Measurements from ENCODE around the gene SEC31A.

SEC31A gene, protein sequence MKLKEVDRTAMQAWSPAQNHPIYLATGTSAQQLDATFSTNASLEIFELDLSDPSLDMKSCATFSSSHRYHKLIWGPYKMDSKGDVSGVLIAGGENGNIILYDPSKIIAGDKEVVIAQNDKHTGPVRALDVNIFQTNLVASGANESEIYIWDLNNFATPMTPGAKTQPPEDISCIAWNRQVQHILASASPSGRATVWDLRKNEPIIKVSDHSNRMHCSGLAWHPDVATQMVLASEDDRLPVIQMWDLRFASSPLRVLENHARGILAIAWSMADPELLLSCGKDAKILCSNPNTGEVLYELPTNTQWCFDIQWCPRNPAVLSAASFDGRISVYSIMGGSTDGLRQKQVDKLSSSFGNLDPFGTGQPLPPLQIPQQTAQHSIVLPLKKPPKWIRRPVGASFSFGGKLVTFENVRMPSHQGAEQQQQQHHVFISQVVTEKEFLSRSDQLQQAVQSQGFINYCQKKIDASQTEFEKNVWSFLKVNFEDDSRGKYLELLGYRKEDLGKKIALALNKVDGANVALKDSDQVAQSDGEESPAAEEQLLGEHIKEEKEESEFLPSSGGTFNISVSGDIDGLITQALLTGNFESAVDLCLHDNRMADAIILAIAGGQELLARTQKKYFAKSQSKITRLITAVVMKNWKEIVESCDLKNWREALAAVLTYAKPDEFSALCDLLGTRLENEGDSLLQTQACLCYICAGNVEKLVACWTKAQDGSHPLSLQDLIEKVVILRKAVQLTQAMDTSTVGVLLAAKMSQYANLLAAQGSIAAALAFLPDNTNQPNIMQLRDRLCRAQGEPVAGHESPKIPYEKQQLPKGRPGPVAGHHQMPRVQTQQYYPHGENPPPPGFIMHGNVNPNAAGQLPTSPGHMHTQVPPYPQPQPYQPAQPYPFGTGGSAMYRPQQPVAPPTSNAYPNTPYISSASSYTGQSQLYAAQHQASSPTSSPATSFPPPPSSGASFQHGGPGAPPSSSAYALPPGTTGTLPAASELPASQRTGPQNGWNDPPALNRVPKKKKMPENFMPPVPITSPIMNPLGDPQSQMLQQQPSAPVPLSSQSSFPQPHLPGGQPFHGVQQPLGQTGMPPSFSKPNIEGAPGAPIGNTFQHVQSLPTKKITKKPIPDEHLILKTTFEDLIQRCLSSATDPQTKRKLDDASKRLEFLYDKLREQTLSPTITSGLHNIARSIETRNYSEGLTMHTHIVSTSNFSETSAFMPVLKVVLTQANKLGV

DNA sequence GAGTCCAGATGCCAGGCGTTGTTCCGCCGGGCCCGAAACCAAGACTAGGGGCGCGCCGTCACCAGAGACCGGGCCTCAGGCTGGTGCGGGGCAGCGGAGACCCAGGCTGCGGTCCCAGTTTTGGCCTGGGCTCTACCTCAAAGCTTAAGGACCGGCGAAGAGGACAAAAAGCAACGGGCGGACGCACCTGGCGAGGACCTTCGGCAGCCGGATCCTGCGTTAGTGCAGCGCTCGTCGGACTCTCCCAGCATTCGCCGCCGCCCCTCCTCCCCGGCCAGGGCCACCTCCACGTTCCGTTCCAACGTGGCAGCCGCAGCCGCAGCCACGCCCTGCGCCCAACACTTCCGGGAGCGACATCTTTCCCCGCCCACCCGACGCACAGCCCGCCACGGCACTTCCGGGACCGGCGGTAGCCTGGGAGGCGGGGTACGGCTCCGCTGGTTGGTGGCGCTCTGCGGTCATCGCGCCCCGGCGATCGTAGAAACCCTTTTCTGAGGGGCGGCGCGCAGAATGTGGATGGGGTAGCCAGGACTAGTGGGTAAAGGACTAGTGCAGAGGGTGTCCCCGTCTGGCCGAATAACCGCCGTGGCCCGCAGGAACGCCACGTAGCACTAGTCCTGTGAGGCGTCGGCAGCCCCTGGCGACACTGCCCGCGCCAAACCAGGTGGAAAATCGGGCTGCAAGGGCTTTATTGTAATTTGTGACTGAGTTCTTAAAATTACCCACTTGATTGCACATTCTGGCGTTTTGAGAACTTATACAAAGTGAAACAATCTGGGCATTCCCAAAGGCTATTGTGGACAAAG lies at the start of gene SEC31A:
TSS of gene SEC31A (minus strand) at position 253 of the 806 bp plus-strand sequence. CDS start 9,217 bp downstream, outside the sequence.
- Histone ChIP-seq H3K4me1 (ENCODE audit: low read depth, poor library complexity, severe bottlenecking) (peaks cover 62% of the 10 kb centered on the region), H3K4me2 (peak within 1 kb of the TSS; percentile 88), H3K79me2 (ENCODE audit: insufficient read depth, low read depth) (peaks cover 48% of the 10 kb centered on the region), H4K20me1 (ENCODE audit: insufficient read depth) (0 out of 2 replicates have a peak, but pooled peaks cover 5% of the 10 kb centered on the region), H3K36me3 (ENCODE audit: insufficient read depth) (peaks cover 10% of the 10 kb centered on the region; the same call in 1 of the 2 replicates), H3K4me3 (IDR thresholded peaks at IDR 0.05; ENCODE audit: insufficient read depth, low read depth, low read length) (peak within 1 kb of the TSS; percentile 95), H3K9ac (peak within 1 kb of the TSS; percentile 89), H2AFZ (ENCODE audit: low read depth) (peak within 1 kb of the TSS; percentile 79), H3K27ac (peak within 1 kb of the TSS; percentile 89), H3K27me3 (ENCODE audit: insufficient read depth, low read depth) (no peaks in the 10 kb centered on the region)
- TF ChIP-seq, protein P1, sequence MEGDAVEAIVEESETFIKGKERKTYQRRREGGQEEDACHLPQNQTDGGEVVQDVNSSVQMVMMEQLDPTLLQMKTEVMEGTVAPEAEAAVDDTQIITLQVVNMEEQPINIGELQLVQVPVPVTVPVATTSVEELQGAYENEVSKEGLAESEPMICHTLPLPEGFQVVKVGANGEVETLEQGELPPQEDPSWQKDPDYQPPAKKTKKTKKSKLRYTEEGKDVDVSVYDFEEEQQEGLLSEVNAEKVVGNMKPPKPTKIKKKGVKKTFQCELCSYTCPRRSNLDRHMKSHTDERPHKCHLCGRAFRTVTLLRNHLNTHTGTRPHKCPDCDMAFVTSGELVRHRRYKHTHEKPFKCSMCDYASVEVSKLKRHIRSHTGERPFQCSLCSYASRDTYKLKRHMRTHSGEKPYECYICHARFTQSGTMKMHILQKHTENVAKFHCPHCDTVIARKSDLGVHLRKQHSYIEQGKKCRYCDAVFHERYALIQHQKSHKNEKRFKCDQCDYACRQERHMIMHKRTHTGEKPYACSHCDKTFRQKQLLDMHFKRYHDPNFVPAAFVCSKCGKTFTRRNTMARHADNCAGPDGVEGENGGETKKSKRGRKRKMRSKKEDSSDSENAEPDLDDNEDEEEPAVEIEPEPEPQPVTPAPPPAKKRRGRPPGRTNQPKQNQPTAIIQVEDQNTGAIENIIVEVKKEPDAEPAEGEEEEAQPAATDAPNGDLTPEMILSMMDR (conservative IDR thresholded peaks at IDR 0.05; ENCODE audit: low read depth, low read length): no peak

DNA sequence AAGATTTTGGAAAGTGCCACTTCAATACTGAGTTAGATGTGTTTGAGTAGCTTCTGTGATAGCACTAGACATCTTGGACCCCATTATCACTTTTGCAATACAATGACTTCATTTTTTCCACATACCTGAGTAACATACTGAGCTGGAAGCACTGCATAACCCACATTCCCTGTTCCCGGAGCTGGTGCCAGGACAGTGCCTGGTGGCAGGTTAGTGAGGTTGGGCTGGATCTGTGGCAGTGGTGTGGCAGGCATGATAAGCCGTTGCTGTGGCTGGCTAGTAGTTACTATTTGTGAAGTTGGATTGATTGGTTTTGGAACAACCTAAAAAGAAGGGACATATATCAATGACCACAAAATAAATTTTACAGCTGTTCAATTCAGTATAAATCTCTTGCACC lies 48.5 kb upstream of the SEC31A start:
- Histone ChIP-seq H3K27ac (no peak overlapping the region), H3K27me3 (ENCODE audit: insufficient read depth, low read depth) (no peaks in the 10 kb centered on the region), H3K79me2 (ENCODE audit: insufficient read depth, low read depth) (no peaks in the 10 kb centered on the region), H3K9ac (no peak overlapping the region), H3K36me3 (ENCODE audit: insufficient read depth) (peaks cover 12% of the 10 kb centered on the region; the same call in 1 of the 2 replicates), H3K4me3 (IDR thresholded peaks at IDR 0.05; ENCODE audit: insufficient read depth, low read depth, low read length) (no peak overlapping the region), H3K4me1 (ENCODE audit: low read depth, poor library complexity, severe bottlenecking) (no peaks in the 10 kb centered on the region), H4K20me1 (ENCODE audit: insufficient read depth) (no peaks in the 10 kb centered on the region), H3K4me2 (no peak overlapping the region), H2AFZ (ENCODE audit: low read depth) (no peak overlapping the region)
- TF ChIP-seq, protein P1 (conservative IDR thresholded peaks at IDR 0.05; ENCODE audit: low read depth, low read length): no peak

DNA sequence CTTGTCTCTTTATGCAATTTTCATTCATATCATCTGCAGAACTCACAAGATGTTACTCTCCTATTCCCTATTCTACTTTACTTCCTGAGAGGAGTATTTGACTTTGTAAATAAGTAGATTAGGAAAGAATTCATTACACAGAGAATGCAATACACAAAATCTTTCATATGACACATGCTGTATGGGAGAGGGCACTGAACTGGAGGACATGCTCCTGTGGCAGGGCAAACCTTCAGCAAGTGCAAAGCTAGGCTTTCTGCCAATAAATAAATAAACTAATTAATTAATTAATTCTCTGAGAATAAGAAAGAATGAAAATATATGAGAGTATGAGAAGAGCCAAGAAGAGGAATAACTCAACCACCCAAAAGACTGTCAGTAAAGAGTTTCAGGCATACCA lies 43.5 kb upstream of the SEC31A start:
- H3K36me3 ChIP-seq (ENCODE audit: insufficient read depth): peaks cover 15% of the 10 kb centered on the region
- H3K4me3 ChIP-seq (IDR thresholded peaks at IDR 0.05; ENCODE audit: insufficient read depth, low read depth, low read length): no peak overlapping the region
- H3K4me2 ChIP-seq: no peak overlapping the region
- H3K9ac ChIP-seq: no peak overlapping the region
- H3K79me2 ChIP-seq (ENCODE audit: insufficient read depth, low read depth): no peaks in the 10 kb centered on the region
- H3K27ac ChIP-seq: no peak overlapping the region
- H3K27me3 ChIP-seq (ENCODE audit: insufficient read depth, low read depth): no peaks in the 10 kb centered on the region
- no peaks in the 10 kb centered on the region for H3K4me1 ChIP-seq (ENCODE audit: low read depth, poor library complexity, severe bottlenecking)
- no peaks in the 10 kb centered on the region for H4K20me1 ChIP-seq (ENCODE audit: insufficient read depth)
- no peak overlapping the region for H2AFZ ChIP-seq (ENCODE audit: low read depth)
- TF ChIP-seq, protein P1 (conservative IDR thresholded peaks at IDR 0.05; ENCODE audit: low read depth, low read length): no peak

Measured in KMS-11 (cell line).